Measurements from ENCODE around the gene CFAP43. TPM values are rescaled to one million over a fixed set of nuclear protein-coding genes. Genes with fewer than 3 reads are reported as not detected.

Gene CFAP43
- total RNA-seq, 1 donor from 2014 or later: not detected

GRCh38 chr10:104096692-104097091 is 135.5 kb downstream of the CFAP43 start:
- Mint-ChIP-seq H3K36me3 (ENCODE audit: low read depth) (no peaks in the 10 kb centered on the region), H3K4me1 (ENCODE audit: low read depth) (peaks cover 6% of the 10 kb centered on the region), H3K27me3 (ENCODE audit: insufficient read depth) (peaks cover 9% of the 10 kb centered on the region), H3K4me3 (no peak overlapping the region), H3K27ac (no peak overlapping the region), H3K9me3 (peaks cover 6% of the 10 kb centered on the region)
- intact Hi-C loops (cut with micrococcal nuclease): no loop called here
- DNase-seq (ENCODE audit: low spot score): no peak

GRCh38 chr10:104092749-104093148 is 139.4 kb downstream of the CFAP43 start:
- no peak overlapping the region for H3K27ac Mint-ChIP-seq
- no peaks in the 10 kb centered on the region for H3K27me3 Mint-ChIP-seq (ENCODE audit: insufficient read depth)
- no peak for DNase-seq (ENCODE audit: low spot score)
- H3K9me3 Mint-ChIP-seq: peaks cover 6% of the 10 kb centered on the region
- H3K4me3 Mint-ChIP-seq: no peak overlapping the region
- intact Hi-C loops (cut with micrococcal nuclease): no loop called here
- H3K36me3 Mint-ChIP-seq (ENCODE audit: low read depth): no peaks in the 10 kb centered on the region
- peaks cover 6% of the 10 kb centered on the region for H3K4me1 Mint-ChIP-seq (ENCODE audit: low read depth)

- no peak overlapping the region for H3K4me3 Mint-ChIP-seq
- intact Hi-C loops (cut with micrococcal nuclease): no loop called here
Measured at GRCh38 chr10:104090611-104091010, 141.6 kb downstream of the CFAP43 start.

GRCh38 chr10:104089621-104090020 is 142.5 kb downstream of the CFAP43 start:
- H3K4me1 Mint-ChIP-seq (ENCODE audit: low read depth): peaks cover 6% of the 10 kb centered on the region

More at GRCh38 chr10:104090611-104091010, 141.6 kb downstream of the CFAP43 start:
- H3K36me3 Mint-ChIP-seq (ENCODE audit: low read depth): no peaks in the 10 kb centered on the region
- no peak for DNase-seq (ENCODE audit: low spot score)
- no peaks in the 10 kb centered on the region for H3K9me3 Mint-ChIP-seq
- H3K4me1 Mint-ChIP-seq (ENCODE audit: low read depth): peaks cover 6% of the 10 kb centered on the region
- no peaks in the 10 kb centered on the region for H3K27me3 Mint-ChIP-seq (ENCODE audit: insufficient read depth)
- no peak overlapping the region for H3K27ac Mint-ChIP-seq

DNA sequence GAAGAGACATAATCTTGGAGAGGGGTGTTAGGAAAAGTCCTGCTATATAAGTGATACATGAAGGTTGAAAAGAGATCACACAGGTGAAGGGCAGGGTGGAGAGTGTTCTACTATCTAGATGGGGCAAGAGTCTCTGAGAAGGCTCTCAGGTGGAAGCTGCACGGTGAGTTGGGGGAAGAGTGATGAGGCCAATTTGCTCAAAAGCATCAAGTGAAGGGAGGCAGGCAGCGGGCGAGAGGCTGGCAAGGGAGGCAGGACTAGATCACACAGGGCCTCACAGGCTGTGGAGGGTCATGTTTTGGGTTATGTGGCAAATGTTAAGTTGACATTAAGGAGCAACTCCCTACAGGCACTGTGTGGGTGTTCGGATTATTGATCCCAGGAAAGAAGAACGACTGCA is 143.9 kb downstream of the CFAP43 start:
- intact Hi-C loops (cut with micrococcal nuclease): no loop called here
- no peaks in the 10 kb centered on the region for H3K36me3 Mint-ChIP-seq (ENCODE audit: low read depth)
- peaks cover 2% of the 10 kb centered on the region for H3K27me3 Mint-ChIP-seq (ENCODE audit: insufficient read depth)
- H3K9me3 Mint-ChIP-seq: no peaks in the 10 kb centered on the region
- no peak for DNase-seq (ENCODE audit: low spot score)
- H3K4me3 Mint-ChIP-seq: no peak overlapping the region
- H3K27ac Mint-ChIP-seq: no peak overlapping the region
- H3K4me1 Mint-ChIP-seq (ENCODE audit: low read depth): no peaks in the 10 kb centered on the region

More at GRCh38 chr10:104089621-104090020, 142.5 kb downstream of the CFAP43 start:
- no peak for DNase-seq (ENCODE audit: low spot score)
- H3K27me3 Mint-ChIP-seq (ENCODE audit: insufficient read depth): peaks cover 2% of the 10 kb centered on the region
- H3K36me3 Mint-ChIP-seq (ENCODE audit: low read depth): no peaks in the 10 kb centered on the region
- no peak overlapping the region for H3K4me3 Mint-ChIP-seq
- no peaks in the 10 kb centered on the region for H3K9me3 Mint-ChIP-seq
- no peak overlapping the region for H3K27ac Mint-ChIP-seq
- intact Hi-C loops (cut with micrococcal nuclease): no loop called here

DNA sequence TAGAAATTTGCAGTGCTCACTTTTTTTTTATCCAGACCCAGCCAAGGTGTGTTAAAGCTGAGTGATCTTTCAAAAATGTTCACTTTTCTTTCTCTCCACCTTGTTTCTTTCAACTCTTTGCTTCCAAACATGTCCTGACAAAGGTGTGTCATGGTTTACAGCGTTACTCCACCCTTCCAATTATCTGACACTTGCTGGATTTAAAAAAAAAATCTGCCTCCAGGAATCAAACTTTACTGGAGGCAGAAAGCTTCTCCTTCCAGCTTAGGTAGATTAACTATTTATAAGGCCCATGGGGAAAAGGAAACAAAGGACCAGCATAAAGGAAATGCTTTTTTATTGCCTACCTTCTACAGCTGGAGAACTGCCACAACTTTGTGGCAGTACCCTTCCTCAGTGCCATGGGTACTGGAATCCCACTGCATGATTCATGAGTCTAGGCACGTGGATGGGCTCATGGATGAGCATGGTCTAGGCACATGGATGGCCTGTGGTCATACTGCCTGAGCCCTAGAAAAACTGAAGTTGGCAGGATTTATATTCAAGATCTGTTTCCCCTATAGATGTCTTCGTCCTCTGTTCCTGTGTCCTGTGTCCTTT is 146.3 kb downstream of the CFAP43 start, which contains the start of gene COL17A1:
Gene COL17A1, minus strand, starts transcription at position 80 of the 600 bp plus-strand sequence. CDS start 5,207 bp downstream, outside the sequence.
- H3K36me3 Mint-ChIP-seq (ENCODE audit: low read depth): no peaks in the 10 kb centered on the region
- intact Hi-C loops (cut with micrococcal nuclease): no loop called here
- peaks cover 2% of the 10 kb centered on the region for H3K27me3 Mint-ChIP-seq (ENCODE audit: insufficient read depth)
- H3K27ac Mint-ChIP-seq: no peak within 1 kb of the TSS
- no peaks in the 10 kb centered on the region for H3K4me1 Mint-ChIP-seq (ENCODE audit: low read depth)
- no peak for DNase-seq (ENCODE audit: low spot score)
- H3K4me3 Mint-ChIP-seq: no peak within 1 kb of the TSS
- H3K9me3 Mint-ChIP-seq: no peaks in the 10 kb centered on the region

DNA sequence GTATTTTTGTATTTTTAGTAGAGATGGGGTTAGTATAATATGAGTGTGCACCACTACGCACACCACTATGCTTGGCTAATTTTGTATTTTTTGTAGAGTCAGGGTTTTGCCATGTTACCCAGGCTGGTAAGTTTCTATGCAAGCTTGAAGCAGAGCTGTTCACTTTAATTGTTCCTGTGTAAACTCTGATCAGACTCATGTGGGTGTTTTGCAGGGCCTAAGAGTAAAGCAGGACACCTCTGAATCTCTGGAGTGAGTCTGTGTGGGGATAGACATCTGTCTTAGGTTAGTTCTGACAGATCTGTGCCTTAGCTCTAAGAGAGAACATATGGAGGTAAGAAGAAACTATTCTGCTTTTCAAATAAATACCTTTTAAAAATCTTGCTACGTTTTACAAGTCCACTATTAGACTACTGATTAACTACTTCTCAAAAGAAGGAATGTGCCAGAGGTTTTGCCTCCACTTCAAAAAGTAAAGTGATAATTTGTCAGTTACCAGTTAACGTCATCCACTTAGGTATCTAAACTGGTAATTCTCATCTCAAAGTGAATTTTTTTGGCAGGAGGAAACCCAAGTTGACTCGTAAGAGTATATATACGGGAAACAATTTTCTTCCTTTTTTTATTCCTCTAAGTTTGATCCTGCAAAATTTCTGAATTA is 147.6 kb downstream of the CFAP43 start:
- intact Hi-C loops (cut with micrococcal nuclease): no loop called here

GRCh38 chr10:104081998-104082397 is 150.2 kb downstream of the CFAP43 start:
- Mint-ChIP-seq H3K4me3 (no peak overlapping the region), H3K9me3 (no peaks in the 10 kb centered on the region), H3K36me3 (ENCODE audit: low read depth) (no peaks in the 10 kb centered on the region), H3K4me1 (ENCODE audit: low read depth) (no peaks in the 10 kb centered on the region), H3K27ac (no peak overlapping the region), H3K27me3 (ENCODE audit: insufficient read depth) (peaks cover 8% of the 10 kb centered on the region)
- intact Hi-C loops (cut with micrococcal nuclease): no loop called here
- DNase-seq (ENCODE audit: low spot score): no peak

More for the DNA sequence above, 147.6 kb downstream of the CFAP43 start:
- Mint-ChIP-seq H3K9me3 (no peaks in the 10 kb centered on the region), H3K4me3 (no peak overlapping the region), H3K27ac (no peak overlapping the region), H3K4me1 (ENCODE audit: low read depth) (no peaks in the 10 kb centered on the region), H3K27me3 (ENCODE audit: insufficient read depth) (peaks cover 6% of the 10 kb centered on the region), H3K36me3 (ENCODE audit: low read depth) (no peaks in the 10 kb centered on the region)
- no peak for DNase-seq (ENCODE audit: low spot score)

- H3K9me3 Mint-ChIP-seq: no peaks in the 10 kb centered on the region
- intact Hi-C loops (cut with micrococcal nuclease): loop anchor here (1.0 kb wide), 1 partner anchor 192 kb away; no protein-coding TSS in a partner anchor
- no peaks in the 10 kb centered on the region for H3K36me3 Mint-ChIP-seq (ENCODE audit: low read depth)
- no peaks in the 10 kb centered on the region for H3K4me1 Mint-ChIP-seq (ENCODE audit: low read depth)
- H3K27ac Mint-ChIP-seq: no peak overlapping the region
- H3K4me3 Mint-ChIP-seq: no peak overlapping the region
- DNase-seq (ENCODE audit: low spot score): no peak
- H3K27me3 Mint-ChIP-seq (ENCODE audit: insufficient read depth): peaks cover 8% of the 10 kb centered on the region
Measured at GRCh38 chr10:104080762-104081161, 151.4 kb downstream of the CFAP43 start.

Other genes with a start within 250 kb of the CFAP43 start
- gene COL17A1, start 146.5 kb downstream of the CFAP43 start, total RNA-seq: not detected in 2 replicates
- 13.8 and 14.0 TPM in 2 replicates for gene SFR1, start 110.2 kb downstream of the CFAP43 start, total RNA-seq
- 125 TPM in 2 replicates for gene GSTO1, start 22.5 kb upstream of the CFAP43 start, total RNA-seq
- gene GSTO2, start 36.8 kb upstream of the CFAP43 start, total RNA-seq: 1.1 and 1.2 TPM in 2 replicates
- 17.3 and 18.1 TPM in 2 replicates for gene ITPRIP, start 106.1 kb upstream of the CFAP43 start, total RNA-seq
- gene CFAP58, start 121.5 kb upstream of the CFAP43 start, total RNA-seq: 0.08 and 0.24 TPM in 2 replicates